Lower lobe of right lung (tissue), 2 donors: ENCODE results near the gene MCOLN2. TPM values are rescaled to one million over a fixed set of nuclear protein-coding genes. Genes with fewer than 3 reads are reported as not detected.

Source experiments
- ATAC-seq, 2 donors: fragments of 200-7000 bp; cut with Tn5 transposase; one replicate each; pipeline ENCODE4 v1.9.1; 2020 to 2022; ENCODE audit warnings: mild to moderate bottlenecking in 2 of 2, moderate library complexity in 2 of 2
- DNase-seq: peaks from one replicate; pipeline ENCODE4 v3.0.0-alpha.2; 2020
- H3K27ac ChIP-seq: fragments of 200-600 bp; one replicate; pipeline ENCODE4 v1.8.0; 2022
- H3K27me3 ChIP-seq: fragments of 200-600 bp; one replicate; pipeline ENCODE4 v1.8.0; 2022; ENCODE audit warnings: low read depth
- H3K36me3 ChIP-seq: fragments of 200-600 bp; one replicate; pipeline ENCODE4 v1.8.0; 2022; ENCODE audit warnings: mild to moderate bottlenecking
- H3K4me1 ChIP-seq: fragments of 200-600 bp; one replicate; pipeline ENCODE4 v1.8.0; 2022
- H3K4me3 ChIP-seq: fragments of 200-600 bp; one replicate; pipeline ENCODE4 v1.8.0; 2022; ENCODE audit warnings: mild to moderate bottlenecking
- H3K9me3 ChIP-seq: fragments of 200-600 bp; one replicate; pipeline ENCODE4 v1.8.0; 2022
- intact Hi-C: fragments of 100-400 bp; cut with DNase I; formaldehyde crosslinking; loops from one replicate; pipeline ENCODE4 v1.11.0; 2022
- total RNA-seq: library from RNA; stranded (reverse); fragmentation: NEBNext Ultra II Directional; extraction: Animal tissue kit (Norgen Biotek cat#: 25700); gene quantifications from one replicate; pipeline ENCODE4 v1.2.1, GENCODE V29; 2021
- TF ChIP-seq, protein P1 (sequence below): fragments of 200-600 bp; IDR thresholded peaks from one replicate; pipeline ENCODE4 v1.8.0; 2022; ENCODE audit warnings: antibody characterized with exemption, mild to moderate bottlenecking
- donor health status: DM: no; HTN: yes; CAD: no; lungs with severe emphysema.

Gene MCOLN2
- total RNA-seq, 1 donor from 2014 or later, result 5.1 TPM

DNA sequence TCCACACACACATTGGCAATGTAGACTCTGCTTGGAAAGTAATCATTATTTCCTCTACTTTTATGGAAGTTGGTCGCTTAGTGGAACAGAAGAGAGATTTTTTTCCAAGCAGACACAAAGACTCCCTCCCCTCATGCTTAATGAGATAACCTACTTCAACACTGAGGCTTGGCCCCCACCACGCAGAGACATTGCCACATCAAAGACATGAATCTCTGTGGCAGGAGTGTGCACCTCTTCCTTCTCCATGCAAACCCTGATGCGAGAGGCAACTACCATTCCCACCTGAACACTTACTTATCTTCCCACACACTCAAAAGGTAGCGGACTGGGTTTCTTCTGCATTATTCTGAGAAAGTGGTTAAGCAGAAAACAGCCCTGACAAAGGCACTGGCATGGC lies 66.6 kb downstream of the MCOLN2 start:
- ATAC-seq (no peak), DNase-seq (no peak)
- no peaks in the 10 kb centered on the region for H3K9me3 ChIP-seq
- no peaks in the 10 kb centered on the region for H3K27me3 ChIP-seq
- H3K4me1 ChIP-seq, result no peaks in the 10 kb centered on the region
- no peaks in the 10 kb centered on the region for H3K36me3 ChIP-seq
- H3K27ac ChIP-seq, result no peak overlapping the region
- intact Hi-C loops, result no loop called here
- H3K4me3 ChIP-seq, result no peak overlapping the region
- TF ChIP-seq, protein P1, sequence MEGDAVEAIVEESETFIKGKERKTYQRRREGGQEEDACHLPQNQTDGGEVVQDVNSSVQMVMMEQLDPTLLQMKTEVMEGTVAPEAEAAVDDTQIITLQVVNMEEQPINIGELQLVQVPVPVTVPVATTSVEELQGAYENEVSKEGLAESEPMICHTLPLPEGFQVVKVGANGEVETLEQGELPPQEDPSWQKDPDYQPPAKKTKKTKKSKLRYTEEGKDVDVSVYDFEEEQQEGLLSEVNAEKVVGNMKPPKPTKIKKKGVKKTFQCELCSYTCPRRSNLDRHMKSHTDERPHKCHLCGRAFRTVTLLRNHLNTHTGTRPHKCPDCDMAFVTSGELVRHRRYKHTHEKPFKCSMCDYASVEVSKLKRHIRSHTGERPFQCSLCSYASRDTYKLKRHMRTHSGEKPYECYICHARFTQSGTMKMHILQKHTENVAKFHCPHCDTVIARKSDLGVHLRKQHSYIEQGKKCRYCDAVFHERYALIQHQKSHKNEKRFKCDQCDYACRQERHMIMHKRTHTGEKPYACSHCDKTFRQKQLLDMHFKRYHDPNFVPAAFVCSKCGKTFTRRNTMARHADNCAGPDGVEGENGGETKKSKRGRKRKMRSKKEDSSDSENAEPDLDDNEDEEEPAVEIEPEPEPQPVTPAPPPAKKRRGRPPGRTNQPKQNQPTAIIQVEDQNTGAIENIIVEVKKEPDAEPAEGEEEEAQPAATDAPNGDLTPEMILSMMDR, result no peak

- DNase-seq, result no peak
- Histone ChIP-seq H3K9me3 (no peaks in the 10 kb centered on the region), H3K36me3 (no peaks in the 10 kb centered on the region), H3K27me3 (no peaks in the 10 kb centered on the region), H3K4me1 (no peaks in the 10 kb centered on the region), H3K4me3 (no peak overlapping the region), H3K27ac (no peak overlapping the region)
- intact Hi-C loops, result no loop called here
- no peak for ATAC-seq
- TF ChIP-seq, protein P1, result no peak
Measured at GRCh38 chr1:84929581-84929980, 67.3 kb downstream of the MCOLN2 start.

- no peak overlapping the region for H3K27ac ChIP-seq
- H3K27me3 ChIP-seq, result no peaks in the 10 kb centered on the region
- H3K4me3 ChIP-seq, result no peak overlapping the region
- H3K36me3 ChIP-seq, result no peaks in the 10 kb centered on the region
- DNase-seq (no peak), ATAC-seq (peak; percentile 69 to 73)
- no peaks in the 10 kb centered on the region for H3K4me1 ChIP-seq
- TF ChIP-seq, protein P1, result no peak
- H3K9me3 ChIP-seq, result no peaks in the 10 kb centered on the region
- intact Hi-C loops, result no loop called here
Measured at GRCh38 chr1:84928979-84929378, 67.9 kb downstream of the MCOLN2 start.

DNA sequence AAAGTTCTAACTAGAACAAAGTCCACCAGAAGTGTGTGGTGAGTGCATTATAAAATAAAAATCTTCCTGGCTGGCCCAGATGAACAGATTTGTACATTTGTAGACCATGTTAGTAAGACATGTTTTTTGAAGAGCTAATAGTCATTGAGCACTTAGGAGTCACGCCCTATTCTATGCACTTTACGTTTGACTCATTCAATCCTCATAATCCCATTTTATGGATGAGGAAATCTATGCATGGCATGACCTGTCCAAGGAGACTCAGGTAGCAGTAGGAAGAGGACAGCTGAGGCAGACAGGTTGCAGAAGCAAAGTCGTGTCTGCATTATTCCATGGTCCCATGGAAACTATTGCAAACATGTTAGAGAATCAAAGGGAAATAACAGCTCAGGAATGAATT lies 73.6 kb downstream of the MCOLN2 start:
- intact Hi-C loops, result no loop called here
- no peak overlapping the region for H3K27ac ChIP-seq
- no peaks in the 10 kb centered on the region for H3K27me3 ChIP-seq
- no peaks in the 10 kb centered on the region for H3K36me3 ChIP-seq
- H3K4me1 ChIP-seq, result no peaks in the 10 kb centered on the region
- DNase-seq (no peak), ATAC-seq (no peak)
- no peaks in the 10 kb centered on the region for H3K9me3 ChIP-seq
- H3K4me3 ChIP-seq, result no peak overlapping the region
- TF ChIP-seq, protein P1, result no peak

GRCh38 chr1:84920159-84920558 lies 76.8 kb downstream of the MCOLN2 start:
- no peak overlapping the region for H3K27ac ChIP-seq
- H3K4me1 ChIP-seq, result no peaks in the 10 kb centered on the region
- no peak overlapping the region for H3K4me3 ChIP-seq
- ATAC-seq, result no peak
- no peaks in the 10 kb centered on the region for H3K9me3 ChIP-seq
- no peak for DNase-seq
- intact Hi-C loops, result no loop called here
- TF ChIP-seq, protein P1, result no peak
- no peaks in the 10 kb centered on the region for H3K36me3 ChIP-seq
- no peaks in the 10 kb centered on the region for H3K27me3 ChIP-seq

- ATAC-seq (no peak), DNase-seq (no peak)
- H3K4me3 ChIP-seq, result no peak overlapping the region
- H3K9me3 ChIP-seq, result no peaks in the 10 kb centered on the region
- no peak overlapping the region for H3K27ac ChIP-seq
- TF ChIP-seq, protein P1, result no peak
- no peaks in the 10 kb centered on the region for H3K27me3 ChIP-seq
- no peaks in the 10 kb centered on the region for H3K4me1 ChIP-seq
- intact Hi-C loops, result no loop called here
- no peaks in the 10 kb centered on the region for H3K36me3 ChIP-seq
Measured at GRCh38 chr1:84919461-84919970, 77.4 kb downstream of the MCOLN2 start.
